Gastroesophageal sphincter (tissue), 3 donors: ENCODE data around the gene ZNF775.

Source experiments
- CTCF ChIP-seq, 4 experiments: fragments of 200-600 bp in 2 of 4; fragments of 450-650 bp in 2 of 4; sonication (generic) in 1 of 4; IDR thresholded peaks; one replicate each; pipeline ENCODE4 v1.5.1; 2017 to 2019; ENCODE audit warnings: antibody characterized with exemption in 4 of 4, mild to moderate bottlenecking in 2 of 4, moderate library complexity in 2 of 4
- EP300 ChIP-seq: sonication (generic); formaldehyde crosslinking; IDR thresholded peaks from one replicate; pipeline ENCODE4 v1.6.1; 2017; ENCODE audit warnings: antibody characterized with exemption, mild to moderate bottlenecking
- POLR2AphosphoS5 ChIP-seq: sonication (generic); formaldehyde crosslinking; IDR thresholded peaks from one replicate; pipeline ENCODE4 v1.6.1; 2017; ENCODE audit warnings: antibody characterized with exemption

GRCh38 chr7:150446288-150446938 is 67.3 kb downstream of the ZNF775 start:
- TF ChIP-seq CTCF (IDR thresholded peaks at IDR 0.05) (no peak), EP300 (no peak), POLR2AphosphoS5 (no peak)
